T-helper 1 cell (primary cell): Measurements from ENCODE around the gene TSC22D4.

Experiments used
- DNase-seq, 5 donors: peaks; one replicate each; pipeline ENCODE4 v3.0.0-alpha.2; 2012 to 2020

TSC22D4 gene

DNA sequence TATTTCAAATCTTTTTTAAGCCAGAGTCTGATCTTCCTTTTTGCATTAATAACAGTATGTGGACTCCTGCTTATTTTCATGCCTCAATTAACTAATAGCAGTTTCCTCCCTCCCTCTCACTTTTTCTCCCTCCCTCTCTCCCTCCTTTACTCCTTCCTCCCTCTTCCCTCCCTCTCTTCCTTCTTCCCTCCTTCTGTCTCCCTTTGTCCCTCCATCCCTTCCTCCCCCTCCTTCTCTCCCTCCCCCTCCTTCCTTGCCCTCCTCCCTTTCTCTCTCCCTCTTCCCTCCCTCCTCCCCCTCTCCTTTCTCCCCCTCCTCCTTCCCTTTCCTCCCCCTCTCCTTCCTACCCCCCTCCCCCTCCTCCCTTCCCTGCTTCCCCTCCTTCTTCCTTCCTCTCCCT lies 52.5 kb downstream of the TSC22D4 start:
- DNase-seq, result no peak

DNA sequence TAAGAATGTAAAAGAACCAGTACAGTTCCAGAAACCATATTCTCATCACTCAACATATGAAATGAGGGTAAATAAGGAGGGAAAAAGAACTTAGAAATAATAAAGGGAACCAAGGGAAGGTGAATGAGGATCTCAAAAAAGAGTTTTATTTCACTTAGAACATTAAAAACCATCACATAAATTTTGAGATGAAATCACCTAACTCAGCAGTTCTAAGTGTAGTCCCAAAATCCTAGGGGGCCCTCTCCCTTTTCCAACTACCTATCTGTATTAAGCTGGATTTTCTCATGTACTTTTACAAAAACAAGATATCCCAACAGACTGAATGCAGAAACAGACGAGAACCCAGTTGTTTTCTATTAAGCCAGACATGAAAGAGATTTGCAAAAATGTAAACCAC lies 53.7 kb downstream of the TSC22D4 start:
- DNase-seq, result no peak

DNA sequence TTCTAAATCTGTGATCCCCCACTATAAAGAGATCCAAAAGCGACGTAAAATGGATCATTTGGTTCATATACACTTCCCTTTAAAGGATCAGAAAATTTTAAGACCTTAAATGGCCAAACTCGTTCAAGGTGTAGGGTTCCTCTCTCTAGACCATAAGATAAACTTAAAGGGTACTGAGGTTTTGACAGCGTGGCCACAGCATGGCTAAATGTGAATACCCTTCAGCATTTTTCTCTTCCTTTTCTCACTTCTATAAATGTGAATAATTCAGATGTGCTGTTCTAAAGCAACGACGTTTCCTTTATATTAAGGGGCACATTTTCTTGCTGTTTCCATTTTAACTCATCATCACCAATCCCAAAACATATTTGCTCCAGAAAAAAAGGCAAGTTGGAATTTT lies 55.7 kb downstream of the TSC22D4 start:
- DNase-seq, result no peak

DNA sequence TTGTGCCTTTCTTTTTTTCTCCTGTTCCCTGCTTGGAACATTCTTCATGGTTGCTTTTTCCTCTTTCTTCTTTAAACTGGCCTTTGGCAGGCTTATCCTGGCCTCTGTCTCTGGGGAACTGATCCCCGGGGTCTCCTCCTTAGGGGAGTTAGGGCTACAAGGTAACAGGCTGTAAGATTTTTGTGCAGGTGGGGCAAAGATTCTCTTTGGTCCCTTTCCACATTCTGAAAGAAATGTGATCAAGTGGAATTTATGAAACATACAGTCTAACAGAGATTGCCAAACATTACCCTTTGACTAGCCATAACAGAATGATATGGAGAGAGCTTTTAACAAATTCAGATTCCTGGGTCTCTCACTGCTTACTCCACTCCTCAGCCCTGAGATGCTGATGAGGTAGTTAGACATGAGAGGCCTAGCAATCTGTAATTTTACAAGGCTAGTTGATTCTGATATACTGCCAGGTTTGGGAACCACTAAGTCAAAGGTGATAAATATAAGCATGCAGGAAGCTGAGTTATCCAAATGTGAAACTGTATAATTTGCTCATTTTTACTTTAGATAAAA lies 59.3 kb downstream of the TSC22D4 start:
- no peak for DNase-seq

DNA sequence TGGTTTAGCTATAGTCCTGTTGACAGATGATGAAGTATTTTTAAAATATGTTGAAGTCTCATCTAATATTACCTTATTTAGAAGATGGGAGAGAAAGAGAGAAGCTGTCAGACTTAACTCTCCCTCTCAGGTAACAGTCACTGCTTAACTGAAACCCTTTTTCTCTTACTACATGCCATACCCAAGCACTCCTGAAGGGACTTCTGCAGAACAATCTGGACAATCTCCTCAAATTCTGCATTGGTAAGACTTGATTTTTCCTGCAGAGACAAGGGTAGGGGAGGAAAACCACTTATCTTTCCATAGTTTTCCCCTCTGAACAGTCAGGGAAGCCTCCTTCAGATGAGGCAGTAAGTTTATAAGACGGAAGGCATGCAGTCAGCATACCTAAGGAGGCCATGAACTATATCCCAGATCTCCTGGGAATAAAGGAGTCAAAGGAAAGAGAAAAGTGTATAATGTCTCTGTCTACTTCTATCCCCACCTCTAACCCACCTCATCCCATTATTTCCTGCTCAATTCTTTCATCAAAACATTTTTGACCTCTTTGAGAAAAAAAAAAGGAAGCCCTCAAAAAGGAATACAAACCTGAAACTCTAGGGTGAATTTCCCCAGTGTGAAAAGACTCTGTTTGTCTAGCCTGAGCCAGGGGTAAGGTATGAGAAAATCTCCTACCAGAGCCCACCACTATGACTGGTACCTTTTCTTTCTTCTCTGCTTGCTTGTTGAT lies 59.9 kb downstream of the TSC22D4 start:
- DNase-seq, result no peak
